ENCODE measurements around the gene NRXN2.
A peak's percentile ranks its signal among the peaks of the same experiment; 100 is the strongest.

NRXN2 gene

DNA sequence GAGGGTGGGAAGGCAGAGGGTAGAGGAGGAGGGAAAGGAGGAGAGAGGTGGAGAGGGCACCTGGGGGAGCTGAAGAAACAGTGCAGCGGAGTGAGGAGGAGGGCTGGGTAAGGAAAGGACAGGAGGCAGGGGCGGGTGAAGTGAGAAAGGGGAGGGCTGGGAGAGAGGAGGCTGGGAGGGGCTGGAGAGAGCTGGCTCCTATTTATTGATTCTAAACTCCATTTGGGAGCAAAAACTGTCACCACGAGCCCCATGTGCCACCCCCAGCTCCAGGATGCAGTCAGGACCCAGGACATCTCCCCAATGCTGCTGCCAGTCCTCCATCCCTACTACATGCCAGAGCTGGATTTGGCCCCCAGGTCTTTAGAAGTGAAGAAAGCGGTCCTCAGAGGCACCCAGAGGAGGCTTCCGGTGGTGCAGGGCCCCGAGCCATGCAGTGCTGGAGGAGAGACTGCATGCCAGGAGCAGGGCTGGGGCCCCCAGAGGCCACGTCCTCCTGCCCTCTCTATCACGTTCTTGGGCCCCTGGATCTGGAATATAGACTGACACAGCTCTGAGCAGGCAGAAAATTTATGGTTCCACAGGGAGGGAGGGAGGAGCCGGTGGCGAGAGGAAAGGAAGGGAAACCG, 78.2 kb downstream of the NRXN2 start:
- DNase-seq, result peak; percentile 57

DNA sequence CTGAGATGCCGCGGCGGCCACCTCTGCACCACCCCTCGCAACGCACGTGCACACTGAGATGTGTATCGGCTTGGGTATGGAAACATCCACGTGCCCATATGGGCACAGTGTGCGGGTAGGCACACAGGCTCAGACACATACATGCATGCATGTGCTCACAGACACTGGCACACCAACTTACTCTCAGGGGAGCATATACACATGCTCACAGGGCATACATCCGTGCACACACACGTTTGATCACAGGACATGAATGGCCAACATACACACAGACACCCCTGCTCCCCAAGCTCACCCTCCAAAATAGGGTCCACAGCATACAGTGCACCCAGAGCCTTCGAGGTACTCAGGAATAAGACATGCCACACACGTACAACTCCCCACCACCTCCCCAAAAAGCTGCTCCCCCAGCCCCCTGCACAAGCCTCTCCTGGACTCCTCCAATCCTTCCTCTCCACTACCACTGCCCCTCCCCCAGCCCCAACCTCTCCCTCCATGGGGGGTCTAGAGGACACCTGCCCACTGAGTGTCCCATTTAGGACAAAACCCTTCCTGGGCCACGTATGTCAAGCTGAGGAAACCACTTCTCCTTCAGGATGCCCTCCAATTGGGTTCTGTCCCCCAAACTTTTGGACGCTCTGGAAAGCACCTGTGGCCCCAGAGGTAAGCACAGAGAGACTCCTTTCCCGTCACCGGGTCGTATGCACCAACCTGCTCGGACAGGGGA, 78.9 kb downstream of the NRXN2 start:
- no peak for DNase-seq

DNA sequence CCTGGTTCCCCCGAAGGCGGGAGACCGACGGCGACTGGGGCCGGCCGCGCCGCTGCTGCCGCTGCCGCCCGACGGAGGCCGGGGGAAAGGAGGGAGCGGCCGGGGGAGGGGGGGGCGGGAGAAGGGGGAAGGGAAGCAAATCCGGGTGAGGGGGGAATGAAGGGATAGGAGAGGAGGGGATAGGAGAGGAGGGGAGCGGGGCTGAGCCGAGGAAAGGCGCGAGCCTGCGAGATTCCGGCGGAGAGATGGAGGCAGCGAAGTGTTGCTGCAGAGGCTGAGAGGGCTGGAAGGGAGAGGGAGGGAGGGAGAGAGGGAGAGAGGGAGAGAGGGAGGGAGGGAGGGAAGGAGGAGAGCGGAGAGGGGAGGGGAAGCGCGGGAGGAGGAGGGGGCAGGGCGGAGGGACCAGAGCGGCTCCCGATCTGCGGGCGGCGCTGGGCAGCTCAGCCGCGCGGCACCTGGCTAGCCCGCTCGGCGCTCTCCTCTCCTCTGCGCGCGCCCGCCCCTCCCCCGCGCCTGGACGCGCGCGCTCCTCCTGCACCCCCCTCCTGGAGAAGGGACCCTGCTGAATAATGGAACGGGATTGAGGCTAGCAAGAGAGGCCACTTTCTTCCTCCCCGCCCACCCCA, 79.6 kb downstream of the NRXN2 start:
- DNase-seq, result peak; percentile 85

DNA sequence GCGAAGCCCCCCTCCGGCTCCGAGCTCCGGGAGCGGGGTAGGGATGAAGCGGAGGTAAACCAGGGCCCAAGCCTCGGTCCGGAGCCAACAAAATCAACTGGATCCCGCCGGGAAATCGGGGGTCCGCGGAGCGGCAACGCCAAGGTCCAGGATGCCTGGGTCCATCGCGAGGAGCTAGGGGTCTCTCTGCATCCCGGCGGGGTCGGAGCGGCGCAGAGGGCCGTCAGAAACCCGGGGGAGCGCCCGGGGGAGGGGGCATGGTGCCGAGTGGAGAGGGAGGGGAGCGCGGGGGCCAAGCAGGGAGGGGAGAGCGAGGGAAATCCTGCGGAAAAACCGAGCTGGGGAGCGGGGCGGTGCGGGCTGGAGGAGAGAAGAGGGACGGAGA, 80.1 kb downstream of the NRXN2 start:
- DNase-seq, result no peak

DNA sequence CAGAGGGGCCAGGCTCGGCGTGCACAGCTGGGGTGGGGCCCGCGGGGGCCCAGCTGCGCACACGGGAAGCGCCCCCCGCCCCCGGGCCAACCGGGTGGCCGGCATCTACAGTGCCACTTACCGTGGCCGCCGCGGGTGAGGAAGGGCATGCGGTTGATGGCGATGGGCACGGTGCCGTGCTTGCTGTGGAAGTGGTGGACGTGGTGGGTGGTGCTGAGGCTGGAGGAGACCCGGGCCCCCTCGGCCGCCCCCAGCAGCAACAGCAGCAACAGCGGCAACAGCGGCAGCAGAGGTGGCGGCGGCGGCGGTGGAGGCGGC, 80.6 kb downstream of the NRXN2 start:
- DNase-seq, result no peak

DNA sequence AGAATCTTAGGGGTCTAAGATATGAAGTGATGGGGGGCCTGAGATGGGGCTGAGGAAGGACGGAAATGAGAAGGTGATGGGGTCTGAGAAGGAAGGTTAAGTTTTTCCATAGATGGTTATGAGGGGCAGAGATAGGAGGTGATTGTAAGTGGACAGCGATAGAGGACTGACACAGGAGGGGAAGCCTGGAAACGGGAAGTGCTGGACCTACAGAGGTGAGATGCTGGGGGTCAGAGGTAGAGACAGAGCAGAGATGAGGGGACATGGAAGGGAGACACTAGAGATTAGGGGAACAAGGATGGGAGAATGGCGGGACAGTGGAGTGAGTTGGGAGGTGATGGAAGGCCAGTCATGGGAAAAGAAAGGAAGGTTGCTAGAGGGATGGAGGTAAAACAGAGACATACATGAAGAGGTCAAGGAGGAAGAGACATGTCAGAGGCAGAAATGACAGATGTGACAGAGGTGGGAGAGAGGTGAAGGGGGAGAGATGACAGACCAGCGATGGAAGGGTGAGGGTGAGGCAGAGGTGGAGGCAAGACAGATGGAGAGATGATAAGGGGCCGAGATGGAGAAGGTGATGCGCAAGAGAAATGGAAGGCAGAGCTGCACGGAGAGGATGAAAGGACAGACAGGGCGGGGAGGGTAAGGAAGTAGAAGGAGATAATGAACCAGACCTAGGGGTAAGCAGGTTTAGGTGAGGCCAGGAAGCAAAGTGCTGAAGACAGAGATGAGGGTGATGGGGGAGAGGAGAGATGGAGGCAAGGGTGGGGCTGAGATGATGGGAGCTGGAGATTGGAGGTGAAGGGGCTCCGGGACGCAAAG, 81.2 kb downstream of the NRXN2 start:
- no peak for DNase-seq

DNA sequence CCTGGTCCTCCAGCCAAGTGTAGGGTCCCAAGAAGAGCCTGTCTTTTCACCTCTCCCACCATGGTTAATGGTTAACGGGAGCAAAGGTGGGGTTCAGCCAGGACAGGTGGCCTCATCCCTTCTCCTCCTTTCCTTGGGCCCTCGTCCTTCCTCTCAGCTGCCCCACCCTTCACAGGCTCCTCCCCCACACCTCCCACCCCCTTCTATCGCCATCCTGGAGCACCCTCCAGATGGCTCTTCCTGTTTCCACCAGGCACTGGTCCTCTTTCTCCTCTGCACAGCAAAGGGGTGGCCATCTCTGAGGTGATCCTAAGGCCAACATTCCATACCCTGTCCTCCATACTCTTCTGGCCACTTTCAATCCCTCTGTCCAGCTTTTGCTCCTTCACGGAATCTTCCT, 83.1 kb downstream of the NRXN2 start:
- DNase-seq, result no peak

DNA sequence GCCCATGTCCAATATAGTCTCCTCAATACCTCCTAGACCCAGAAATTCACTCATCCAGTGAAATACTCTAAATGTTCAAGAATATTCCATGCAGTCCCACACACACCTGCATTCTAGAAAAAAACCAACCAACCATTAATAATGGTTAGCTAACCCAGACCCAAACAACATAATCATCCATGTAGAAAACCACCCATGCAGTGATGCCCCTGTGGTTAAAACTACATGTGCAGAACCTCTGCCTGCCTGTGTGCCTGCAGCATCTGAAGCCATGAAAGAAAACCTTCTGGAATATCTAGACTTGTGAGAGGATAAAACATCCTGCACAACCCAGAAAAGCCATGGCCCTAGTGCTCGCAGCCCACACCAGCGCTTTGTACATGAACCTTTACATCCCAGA, 84.2 kb downstream of the NRXN2 start:
- DNase-seq, result no peak

DNA sequence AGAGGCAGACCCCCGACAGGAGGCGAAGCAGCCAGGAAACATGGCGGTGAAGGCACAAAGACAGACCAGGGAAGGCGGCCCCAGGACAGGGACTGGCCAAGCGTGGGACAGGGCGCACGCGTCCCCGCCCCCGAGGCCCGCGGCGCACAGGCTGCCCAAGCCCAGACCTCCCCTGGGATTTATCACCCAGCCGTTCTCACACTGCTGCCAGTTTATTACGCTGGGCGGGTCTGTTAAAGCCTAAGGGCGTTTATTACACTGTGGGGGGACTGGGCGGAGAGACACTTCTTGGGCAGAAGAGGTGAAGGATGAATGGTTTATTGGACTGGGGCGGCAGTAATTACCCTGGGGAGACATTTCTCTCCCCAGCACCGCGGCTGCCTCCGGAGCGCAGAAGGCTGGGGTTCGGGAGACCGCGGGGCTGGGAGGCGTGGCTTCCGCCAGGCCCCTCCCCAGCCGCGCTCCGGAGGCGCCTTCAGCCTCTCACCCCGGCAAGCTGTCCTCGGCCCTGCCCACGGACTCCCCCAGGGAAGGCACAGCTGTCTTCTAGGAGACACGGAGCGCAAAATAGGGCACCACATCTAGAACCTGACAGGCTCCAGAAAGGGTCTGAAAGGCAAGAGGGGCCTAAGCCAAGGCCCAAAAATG, 84.9 kb downstream of the NRXN2 start:
- DNase-seq, result peak; percentile 84

DNA sequence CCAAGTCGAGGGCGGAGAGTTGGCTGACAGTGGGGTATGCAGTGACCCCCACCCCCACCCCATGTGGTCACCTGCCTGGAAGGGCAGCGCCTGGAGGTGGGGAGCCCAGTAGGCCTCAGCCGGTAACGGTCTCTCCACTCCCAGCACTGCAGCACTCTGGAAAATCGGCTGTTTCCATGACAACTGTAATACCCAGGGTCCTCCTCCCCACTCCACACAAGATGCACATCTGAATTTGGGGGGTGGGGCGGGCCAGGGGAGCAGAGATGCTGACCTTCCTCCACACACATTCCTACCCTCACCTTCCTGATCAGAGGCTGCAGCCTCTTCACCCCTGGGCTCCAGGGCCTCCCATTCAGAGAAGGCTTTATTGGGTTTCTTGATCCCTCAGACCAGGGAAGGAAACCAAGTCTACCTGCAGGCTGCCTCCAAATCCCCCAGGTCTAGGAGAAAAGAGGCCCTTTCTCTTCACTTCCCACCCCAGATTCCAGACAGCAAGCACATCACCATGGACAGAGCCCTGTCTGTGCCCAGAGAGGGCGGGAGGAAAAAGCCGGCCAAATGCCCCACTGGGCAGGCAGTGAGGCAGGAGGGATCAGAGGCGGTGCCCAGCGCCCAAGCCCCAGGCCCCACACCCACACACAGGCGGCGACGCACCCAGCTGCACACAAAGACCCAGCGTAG, 85.5 kb downstream of the NRXN2 start:
- DNase-seq, result peak; percentile 62

DNA sequence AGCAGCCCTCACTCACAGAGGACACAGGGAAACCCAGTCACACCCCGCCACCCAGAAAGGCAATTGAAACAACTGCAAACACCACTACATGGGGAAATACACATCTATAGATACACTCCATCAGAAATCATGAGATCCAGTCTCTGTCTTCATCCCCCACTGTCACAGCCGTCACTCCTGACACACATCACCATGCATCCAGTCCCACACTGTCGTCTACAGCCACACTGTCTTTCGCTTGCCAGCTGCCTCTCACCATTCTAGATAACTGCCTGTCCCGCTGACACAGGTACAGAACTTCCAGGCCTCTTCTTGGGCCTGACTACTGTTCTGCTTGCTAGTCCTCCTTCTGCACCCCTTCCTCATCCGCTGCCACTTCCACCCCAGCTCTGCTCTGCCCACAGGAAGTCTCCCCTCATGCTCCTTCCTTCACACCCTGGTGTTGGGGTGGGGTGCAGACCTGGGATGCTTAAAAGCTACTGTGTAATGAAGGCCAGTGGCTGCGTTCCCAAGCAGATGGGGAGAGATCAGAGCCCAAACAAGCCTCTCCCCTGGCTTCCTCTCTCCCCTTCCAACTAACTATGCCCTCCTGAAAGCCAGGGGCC, 89.3 kb downstream of the NRXN2 start:
- DNase-seq, result no peak

DNA sequence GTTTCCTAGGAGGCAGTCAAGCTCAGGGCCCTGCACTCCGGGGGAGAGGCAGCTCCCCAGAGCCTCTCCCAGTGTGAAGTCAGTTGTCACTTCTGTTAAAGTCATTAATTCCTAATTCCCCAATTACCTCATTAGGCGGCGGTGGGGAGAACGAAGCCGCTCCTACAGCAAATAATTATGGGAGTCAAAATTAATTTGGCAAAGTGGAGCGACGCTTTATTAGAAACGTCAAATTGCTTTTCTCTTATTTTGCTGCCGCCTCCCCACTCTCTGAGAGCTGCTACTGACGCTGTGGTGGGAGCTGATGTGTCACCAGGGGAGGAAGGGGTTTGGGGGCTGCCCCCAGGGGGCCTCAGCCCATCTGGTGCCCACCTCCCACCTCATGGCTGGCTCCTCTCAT, 90.3 kb downstream of the NRXN2 start:
- no peak for DNase-seq

DNA sequence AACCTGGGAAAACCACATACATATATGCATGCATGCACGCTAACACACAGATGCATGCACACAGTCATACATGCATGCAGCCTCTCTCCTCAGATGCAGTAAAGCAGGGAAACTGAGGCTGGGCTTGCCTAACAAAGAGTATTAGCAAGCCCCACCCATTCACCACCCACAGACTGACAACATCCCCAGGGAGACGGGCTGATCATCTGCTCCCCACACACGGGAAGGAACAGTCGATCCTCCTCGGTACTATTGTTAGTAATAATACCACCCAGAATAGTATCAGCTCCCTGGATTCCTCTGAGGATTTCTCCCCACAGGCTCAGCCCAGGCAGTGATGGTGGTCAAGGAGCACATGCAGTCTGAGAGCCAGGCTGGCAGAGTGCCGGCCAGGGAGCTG, 90.8 kb downstream of the NRXN2 start:
- no peak for DNase-seq

DNA sequence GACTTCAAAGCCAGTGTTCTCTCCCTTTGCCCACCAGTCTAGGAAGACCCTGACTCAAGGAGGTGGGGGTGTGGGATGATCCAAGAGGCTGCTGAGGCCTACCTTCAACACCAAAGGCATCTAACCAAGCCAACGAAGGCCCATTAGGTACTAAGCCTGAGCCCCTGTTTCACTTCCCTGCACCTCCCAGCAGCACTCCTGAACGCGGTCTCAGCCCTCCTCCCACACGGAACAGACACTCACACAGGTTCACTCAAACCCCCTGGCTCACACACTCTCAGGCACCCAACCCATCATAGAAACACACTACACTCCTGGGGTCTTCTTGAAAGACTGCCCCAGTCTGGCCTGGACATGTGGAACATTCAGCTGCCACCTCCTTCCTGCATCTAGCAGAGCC, 91.3 kb downstream of the NRXN2 start:
- no peak for DNase-seq

DNA sequence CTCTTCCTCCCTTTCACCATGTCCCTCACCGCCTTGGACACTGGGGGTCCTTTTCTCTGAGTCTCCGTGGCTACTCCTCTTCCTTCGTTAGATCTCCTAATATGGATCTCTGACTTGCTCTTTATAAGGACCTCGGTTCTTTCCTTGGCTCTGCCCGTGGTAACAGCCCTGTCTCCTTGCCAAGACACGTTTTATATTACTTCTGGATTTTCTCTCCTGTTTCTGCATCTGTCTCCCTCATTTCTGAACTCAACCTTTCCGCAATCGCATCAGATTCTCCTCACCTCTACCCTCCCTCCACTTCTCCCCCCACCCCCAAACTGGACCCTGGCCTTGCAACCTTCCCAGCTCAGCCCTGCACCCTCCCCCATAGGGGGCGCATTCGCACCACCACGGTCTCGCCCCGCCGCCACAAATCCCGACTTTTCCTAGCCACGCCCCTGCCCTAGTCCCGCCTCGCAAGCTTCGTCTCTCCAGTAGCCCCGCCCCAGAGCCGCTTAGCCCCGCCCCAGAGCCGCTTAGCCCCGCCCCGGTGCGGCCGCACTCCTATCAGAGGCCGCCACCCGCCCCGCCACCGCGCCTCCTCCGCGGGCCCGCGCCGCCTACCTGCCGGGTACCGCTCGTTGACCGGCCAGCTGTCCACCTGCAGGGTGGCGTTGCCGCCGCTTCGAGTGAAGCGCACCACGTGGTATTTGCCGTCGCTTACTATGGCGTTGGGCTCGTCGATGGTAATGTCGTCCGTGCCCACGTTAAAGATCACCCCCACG, 93.0 kb downstream of the NRXN2 start:
- no peak for DNase-seq

DNA sequence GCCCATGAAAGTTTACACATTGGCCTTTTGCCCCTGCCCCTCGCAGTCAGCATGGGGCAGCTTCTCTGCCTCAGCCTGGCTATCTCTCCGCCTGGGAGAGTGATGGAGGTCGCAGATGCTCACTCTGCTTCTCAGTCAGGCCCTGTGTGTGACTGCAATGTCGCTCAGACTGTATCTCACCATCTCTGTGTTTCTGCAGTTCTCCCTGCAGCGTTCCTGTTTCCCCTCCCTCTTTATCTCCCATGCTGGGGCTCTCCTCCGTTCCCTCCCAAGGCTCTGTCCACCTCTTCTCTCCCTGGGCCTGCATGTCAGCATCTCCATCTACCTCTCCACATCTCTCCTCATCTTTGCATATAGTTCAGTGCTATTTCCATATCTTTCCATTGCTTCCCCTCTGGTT, 93.9 kb downstream of the NRXN2 start:
- no peak for DNase-seq

DNA sequence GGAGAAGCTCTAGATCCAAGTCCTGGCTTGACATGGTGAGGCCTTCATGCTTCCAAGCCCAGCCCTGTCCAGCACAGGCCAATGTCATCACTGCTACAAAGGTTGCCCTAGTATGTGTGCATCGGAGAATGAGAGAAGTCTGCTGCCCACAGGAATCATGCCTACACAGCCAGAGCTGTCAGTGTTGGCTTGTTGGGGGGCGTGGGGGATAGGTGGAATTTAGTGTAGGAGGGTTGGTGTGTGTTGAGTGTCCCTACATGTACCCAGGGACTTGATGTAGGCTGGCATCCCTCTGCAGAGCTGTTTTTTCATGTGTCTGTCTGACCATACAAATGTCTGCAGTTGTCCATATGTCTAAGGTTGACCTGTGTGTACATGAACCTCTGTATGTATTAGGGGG, 94.4 kb downstream of the NRXN2 start:
- no peak for DNase-seq

DNA sequence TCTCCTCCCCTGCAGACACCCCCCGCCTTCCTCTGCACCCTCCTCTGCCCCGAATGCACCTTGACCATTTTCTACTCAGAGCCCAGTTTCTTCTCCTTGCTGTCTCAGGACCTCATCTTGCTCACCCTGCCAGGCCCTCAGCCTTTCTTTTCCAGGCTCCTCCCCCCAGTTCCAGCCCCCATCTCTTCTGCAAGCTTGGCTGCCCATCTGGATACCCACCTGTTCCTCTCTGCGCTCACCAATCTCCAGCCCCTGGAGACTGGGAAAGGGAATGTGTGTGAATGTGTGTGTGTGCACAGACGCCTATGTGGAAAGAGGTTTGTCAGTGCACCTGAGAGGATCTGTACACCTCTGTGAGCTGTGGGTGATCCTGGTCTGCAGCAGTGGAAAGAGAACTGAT, 95.6 kb downstream of the NRXN2 start:
- peak; percentile 44 for DNase-seq

DNA sequence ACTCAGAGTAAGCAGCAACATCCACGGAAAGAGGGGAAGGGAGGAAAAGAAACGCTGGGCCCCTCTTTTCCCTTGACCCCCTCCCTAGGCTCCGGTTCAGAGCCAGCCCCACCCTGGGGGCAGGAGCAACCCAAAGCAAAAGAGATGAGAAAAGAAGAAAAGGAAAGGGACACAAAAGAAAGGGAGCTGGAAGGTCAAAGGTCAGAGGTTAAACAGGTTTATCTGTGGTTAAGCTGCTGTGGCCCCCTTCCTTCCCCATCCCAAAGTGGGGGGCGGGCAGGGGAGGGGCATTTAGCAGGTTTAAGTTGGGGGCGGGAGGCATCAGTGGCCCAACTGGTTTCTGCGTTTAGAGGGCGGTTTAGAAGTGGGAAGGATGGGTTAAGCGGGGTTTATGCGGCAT, 96.4 kb downstream of the NRXN2 start:
- DNase-seq, result no peak

DNA sequence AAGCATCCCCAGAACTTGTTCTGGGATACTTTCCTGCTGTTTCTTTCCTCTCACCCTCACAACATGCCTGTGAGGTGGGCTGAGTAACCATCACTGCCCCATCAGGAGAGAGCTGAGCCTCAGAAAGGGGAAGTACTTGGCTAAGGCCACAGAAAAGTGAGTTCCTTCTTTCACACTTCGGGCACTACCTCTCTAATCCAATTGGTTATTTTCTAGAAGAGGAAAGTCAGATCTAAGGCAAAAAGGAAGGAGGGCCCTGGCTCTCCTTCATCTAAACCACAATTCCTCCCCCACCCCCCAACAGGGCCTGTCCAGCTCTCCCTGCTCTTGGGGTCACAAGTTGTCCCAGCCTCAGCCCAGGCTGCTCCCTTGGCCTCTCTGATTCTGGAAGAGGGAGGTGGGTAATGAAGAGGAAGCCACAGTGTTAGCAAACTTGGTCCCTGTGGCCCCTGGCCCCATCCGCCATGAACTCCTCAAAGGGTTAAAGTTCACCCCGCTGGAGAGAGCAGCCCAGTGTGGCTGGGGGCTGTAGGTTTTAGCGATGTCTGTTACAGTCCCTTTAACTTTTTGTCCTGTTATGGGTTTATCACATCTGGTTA, 98.0 kb downstream of the NRXN2 start:
- no peak for DNase-seq

DNA sequence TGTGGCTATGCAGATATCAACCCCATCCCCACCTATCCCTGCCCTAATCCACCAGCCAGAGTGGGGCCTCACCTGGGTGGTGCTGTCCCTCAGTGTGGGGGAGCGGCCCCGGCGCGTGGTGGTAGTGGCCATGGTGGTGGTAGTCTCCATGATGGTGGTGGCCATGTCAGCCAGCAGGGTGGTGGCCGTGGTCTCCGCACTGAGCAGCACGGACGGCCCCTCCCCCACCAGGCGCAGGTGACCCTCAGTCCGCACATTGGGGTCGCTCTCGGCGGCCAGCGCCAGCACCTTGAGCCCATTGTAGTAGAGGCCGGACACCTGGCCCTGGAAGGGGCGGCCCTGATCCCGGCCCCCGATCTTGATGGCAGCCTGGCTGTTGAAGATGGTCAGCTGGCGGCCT, 100.3 kb downstream of the NRXN2 start:
- no peak for DNase-seq
